HG03439 (cell line): ENCODE measurements around the gene SAXO2.
"Not testable (repeated sequence)": the region's sequence is repeated elsewhere in the genome, so short reads cannot be mapped to it uniquely, and the experiment has no call there.

ENCODE experiments used
- ATAC-seq: cut with Tn5 transposase; IDR thresholded peaks from one replicate; pipeline ENCODE4 v1.9.1; 2021; ENCODE audit warnings: mild to moderate bottlenecking, moderate library complexity; ENCODE audit not compliant: unreplicated experiment

The SAXO2 gene

GRCh38 chr15:82262422-82263026, at the start of gene SAXO2, which contains the start of gene EFL1:
Gene SAXO2, plus strand, starts transcription at chr15:82262818. Its CDS starts 62 bp downstream, at chr15:82262880.
Gene EFL1, minus strand, starts transcription at chr15:82262734. Its CDS starts 956 bp downstream, at chr15:82261778.
- peak; percentile 96 for ATAC-seq

- ATAC-seq: not testable (repeated sequence)
Measured at GRCh38 chr15:82216092-82216491, 46.5 kb upstream of the SAXO2 start.

DNA sequence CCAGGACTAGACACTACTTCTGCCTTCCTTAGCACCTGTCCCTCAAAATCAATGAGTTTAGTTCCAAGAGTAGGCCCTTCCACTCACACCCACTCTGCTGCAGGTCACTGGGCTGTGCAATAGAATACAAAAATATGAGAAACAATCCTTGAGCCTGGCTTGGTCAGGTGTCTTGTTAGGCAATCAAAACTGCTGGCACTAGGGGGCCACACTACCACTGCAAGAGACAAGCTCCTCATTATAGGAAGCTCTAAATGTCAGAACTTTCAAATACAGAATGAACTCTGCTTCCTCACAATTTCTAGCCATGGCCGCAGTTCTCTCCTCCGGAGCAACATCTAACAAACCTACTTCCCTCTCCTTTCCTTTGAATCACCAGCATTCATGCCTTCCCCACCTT, 41.1 kb upstream of the SAXO2 start:
- not testable (repeated sequence) for ATAC-seq

DNA sequence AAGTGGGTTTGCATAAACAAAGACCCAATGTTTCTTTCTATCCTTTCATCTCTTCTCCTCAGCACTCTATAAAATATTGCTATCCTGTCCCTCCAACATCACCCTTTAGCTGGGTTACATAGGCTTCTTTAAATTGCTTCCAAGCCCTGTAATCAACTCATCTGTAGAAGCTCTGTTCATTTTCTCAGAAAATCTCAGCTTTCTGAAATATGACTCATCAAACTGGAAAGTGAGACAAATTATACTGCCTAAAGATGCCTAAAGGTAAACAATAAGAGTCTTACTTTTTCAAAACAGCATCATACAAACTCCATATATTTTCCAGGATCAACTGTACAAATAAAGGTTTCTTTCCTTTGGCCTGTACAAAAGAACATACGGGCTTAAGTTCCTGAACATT, 33.9 kb upstream of the SAXO2 start:
- ATAC-seq: no peak

GRCh38 chr15:82231233-82231632, 31.4 kb upstream of the SAXO2 start:
- no peak for ATAC-seq

- no peak for ATAC-seq
Measured at GRCh38 chr15:82231842-82232241, 30.8 kb upstream of the SAXO2 start.

GRCh38 chr15:82237944-82238534, 24.6 kb upstream of the SAXO2 start:
- ATAC-seq: not testable (repeated sequence)

GRCh38 chr15:82239685-82240391, 22.8 kb upstream of the SAXO2 start:
- no peak for ATAC-seq

- ATAC-seq: not testable (repeated sequence)
Measured at GRCh38 chr15:82241836-82242499, 20.6 kb upstream of the SAXO2 start.

GRCh38 chr15:82243644-82244043, 19.0 kb upstream of the SAXO2 start:
- not testable (repeated sequence) for ATAC-seq

DNA sequence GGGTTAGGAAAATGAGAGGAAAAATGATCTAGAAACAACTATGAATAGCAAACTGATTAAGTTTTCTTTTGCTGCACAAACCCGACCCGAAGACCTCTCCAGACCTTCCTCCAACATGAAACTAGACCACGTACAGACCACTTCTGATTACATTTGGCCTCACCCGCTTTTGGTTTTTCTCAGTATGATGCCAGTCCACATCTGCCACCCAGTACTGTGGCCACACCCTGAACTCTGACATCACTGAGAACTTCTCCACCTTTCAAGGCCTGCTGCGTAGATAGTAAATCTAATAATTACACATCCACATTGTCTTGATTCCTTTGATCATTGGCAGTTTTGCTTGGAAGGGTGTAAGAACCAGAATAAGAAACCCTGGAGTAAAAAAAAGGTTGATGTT, 16.7 kb upstream of the SAXO2 start:
- not testable (repeated sequence) for ATAC-seq

GRCh38 chr15:82248261-82248660, 14.4 kb upstream of the SAXO2 start:
- not testable (repeated sequence) for ATAC-seq

- peak; percentile 29 for ATAC-seq
Measured at GRCh38 chr15:82261566-82262421, 824 bp upstream of the SAXO2 start.

DNA sequence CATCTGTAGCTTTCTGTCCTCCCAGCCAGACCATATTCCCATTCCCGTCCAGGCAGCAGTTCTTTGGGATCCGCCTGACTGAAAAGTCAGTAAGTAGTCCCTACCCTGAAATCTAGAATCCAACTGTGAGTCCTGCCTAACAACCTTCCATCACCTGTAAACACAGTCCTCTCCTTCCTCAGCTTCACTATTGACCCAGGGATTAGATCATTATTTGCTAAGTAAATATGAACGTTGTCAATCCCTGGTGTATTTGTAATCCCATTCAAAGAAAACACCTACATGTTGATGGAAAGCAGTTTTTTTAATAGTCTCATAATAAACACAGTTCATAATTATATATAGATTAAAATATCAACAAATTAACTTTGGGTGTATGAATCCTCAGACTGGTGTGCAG, 732 bp downstream of the SAXO2 start:
- no peak for ATAC-seq

- ATAC-seq: not testable (repeated sequence)
Measured at GRCh38 chr15:82267137-82267536, 4.5 kb downstream of the SAXO2 start.

GRCh38 chr15:82268454-82268853, 5.8 kb downstream of the SAXO2 start:
- not testable (repeated sequence) for ATAC-seq

DNA sequence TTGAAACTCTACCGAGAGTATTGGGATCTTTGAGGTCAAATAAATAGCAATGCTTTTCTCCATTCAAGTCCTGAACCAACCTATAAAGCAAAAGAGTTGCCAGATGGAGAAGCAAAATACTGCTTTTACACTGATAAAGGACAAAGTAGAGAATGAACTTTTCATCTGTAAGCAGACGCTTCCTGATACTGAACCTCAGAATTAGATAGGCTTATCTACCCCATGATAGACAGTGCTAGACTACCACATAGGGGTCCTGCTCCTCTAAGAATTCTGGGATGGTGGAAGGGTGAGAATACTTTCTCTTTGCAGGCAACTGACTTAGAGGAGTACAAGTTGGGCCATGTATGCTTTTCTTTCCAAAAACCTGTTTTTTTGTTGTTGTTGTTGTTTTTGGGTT, 9.5 kb downstream of the SAXO2 start:
- no peak for ATAC-seq

- ATAC-seq: no peak
Measured at GRCh38 chr15:82275410-82275809, 12.8 kb downstream of the SAXO2 start.

- not testable (repeated sequence) for ATAC-seq
Measured at GRCh38 chr15:82281276-82281675, 18.7 kb downstream of the SAXO2 start.

DNA sequence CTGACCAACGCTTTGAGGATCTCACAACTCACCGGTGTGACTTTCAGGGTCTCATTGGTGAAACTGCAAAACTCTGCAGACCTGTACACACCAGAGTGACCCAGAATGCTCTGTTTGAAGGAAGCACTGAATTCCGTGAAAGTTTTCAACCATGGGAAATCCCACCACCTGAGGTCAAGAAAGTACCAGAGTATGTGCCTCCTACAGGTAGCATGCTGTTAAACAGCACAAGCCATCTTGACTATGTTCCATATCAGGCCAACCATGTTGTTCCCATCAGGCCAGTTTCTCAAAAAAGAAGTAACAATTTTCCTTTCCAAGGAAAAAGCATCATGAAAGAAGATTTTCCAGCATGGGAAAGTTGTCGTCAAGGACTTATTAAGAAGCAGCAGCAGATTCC, 19.8 kb downstream of the SAXO2 start:
- ATAC-seq: not testable (repeated sequence)
